Activated T-helper 1 cell treated with Interleukin-2 at 50 U/mL for 16 hours (primary cell): ENCODE data around the gene STK33.

Experiments
- DNase-seq: peaks from one replicate; pipeline ENCODE4 v3.0.0-alpha.2; 2020; ENCODE audit warnings: low read depth

STK33 gene

GRCh38 chr11:8356216-8356615 lies 237.8 kb downstream of the STK33 start:
- DNase-seq = no peak

- no peak for DNase-seq
Observed at GRCh38 chr11:8355416-8355742, 238.6 kb downstream of the STK33 start.

GRCh38 chr11:8354622-8355415 lies 239.2 kb downstream of the STK33 start:
- DNase-seq = no peak

- DNase-seq = no peak
Observed at GRCh38 chr11:8352876-8353505, 241.0 kb downstream of the STK33 start.

DNA sequence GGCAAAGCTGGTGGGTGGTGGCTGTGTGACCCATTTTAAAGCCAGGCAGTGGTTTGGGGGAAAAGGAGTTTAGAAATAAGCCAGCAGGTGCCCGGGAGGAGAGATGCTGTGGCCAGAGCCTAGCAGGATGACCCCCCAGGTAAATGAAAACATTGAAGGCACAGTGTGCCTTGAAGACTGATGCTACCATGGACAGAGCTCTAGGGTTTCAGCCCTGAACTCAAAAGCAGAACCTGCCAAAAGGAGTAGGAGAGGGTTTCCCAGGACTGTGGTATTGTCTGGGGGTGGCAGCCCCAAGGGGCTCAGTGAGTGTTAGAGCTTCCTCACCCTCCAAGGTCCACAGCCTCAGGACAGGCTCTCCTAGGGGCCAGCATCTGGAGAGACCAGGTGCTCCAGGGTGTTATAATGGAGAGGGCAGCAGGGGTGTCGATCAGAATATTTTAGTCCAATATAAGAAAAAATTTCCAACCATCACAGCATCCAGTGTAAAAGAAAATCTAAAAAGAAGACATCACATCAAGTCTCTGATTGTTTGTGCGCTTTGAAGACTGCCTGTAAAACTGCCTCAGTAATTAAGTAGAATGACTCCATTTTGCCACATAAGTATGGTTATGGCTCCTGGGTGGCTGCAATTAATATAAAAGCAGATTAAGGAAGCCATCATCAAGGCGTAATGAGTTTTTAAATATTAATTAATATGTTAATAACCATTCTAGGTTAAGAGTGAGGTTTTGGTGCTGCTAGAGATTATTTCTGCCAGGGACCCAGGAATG lies 241.7 kb downstream of the STK33 start:
- DNase-seq = no peak

- no peak for DNase-seq
Observed at GRCh38 chr11:8351223-8351622, 242.8 kb downstream of the STK33 start.

- DNase-seq = no peak
Observed at GRCh38 chr11:8347978-8348377, 246.1 kb downstream of the STK33 start.

- DNase-seq = no peak
Observed at GRCh38 chr11:8346157-8346755, 247.8 kb downstream of the STK33 start.

DNA sequence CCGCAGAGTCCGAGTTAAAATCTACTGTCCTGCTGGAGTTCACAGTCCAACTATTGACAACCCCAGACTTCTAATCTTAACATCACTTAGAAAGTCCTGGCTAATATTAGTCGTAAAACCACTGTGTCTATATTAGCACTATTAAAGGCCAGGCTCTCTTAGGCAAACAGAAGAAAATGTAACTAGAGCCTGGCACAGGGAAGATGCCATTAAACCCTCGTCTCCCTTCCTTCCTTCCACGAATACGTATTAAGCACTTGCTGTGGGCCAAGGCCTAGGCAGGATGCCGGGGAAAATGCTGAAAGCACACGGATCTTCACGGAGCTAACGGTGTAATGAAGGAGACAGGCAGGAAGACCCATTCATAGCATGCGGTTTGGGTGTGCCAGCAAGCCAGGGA lies 248.8 kb downstream of the STK33 start:
- DNase-seq = no peak

- no peak for DNase-seq
Observed at GRCh38 chr11:8344346-8344745, 249.7 kb downstream of the STK33 start.

- no peak for DNase-seq
Observed at GRCh38 chr11:8342821-8343681, 251.0 kb downstream of the STK33 start.

GRCh38 chr11:8341996-8342395 lies 252.0 kb downstream of the STK33 start:
- no peak for DNase-seq
